ENCODE data around the gene HARBI1.
A peak's percentile ranks its signal among the peaks of the same experiment; 100 is the strongest.

HARBI1 gene
- 9.1 to 13.0 (median 9.8) reads per million in 4 donors for total RNA-seq

- DNase-seq: peak; percentile 83 to 91 (median 88)
These were observed at the start of gene HARBI1, which contains the start of gene ATG13 for GRCh38 chr11:46617134-46617971. Gene HARBI1, minus strand, starts transcription at chr11:46617227. Its CDS starts 990 bp downstream, at chr11:46616237. Gene ATG13, plus strand, starts transcription at chr11:46617553. Its CDS starts 26,739 bp downstream, at chr11:46644292.

- DNase-seq: no peak
These were observed 49.5 kb upstream of the HARBI1 start for GRCh38 chr11:46666516-46666915.

- DNase-seq: no peak
These were observed 48.3 kb upstream of the HARBI1 start for GRCh38 chr11:46665356-46665755.

- DNase-seq: no peak
These were observed 47.6 kb upstream of the HARBI1 start for GRCh38 chr11:46664612-46665011.

- DNase-seq: no peak
These were observed 46.4 kb upstream of the HARBI1 start for GRCh38 chr11:46663277-46663940.

GRCh38 chr11:46662366-46662765 lies 45.3 kb upstream of the HARBI1 start:
- DNase-seq: no peak

GRCh38 chr11:46661836-46662235 lies 44.8 kb upstream of the HARBI1 start:
- DNase-seq: no peak

GRCh38 chr11:46659908-46660307 lies 42.9 kb upstream of the HARBI1 start:
- DNase-seq: no peak

GRCh38 chr11:46658259-46658658 lies 41.2 kb upstream of the HARBI1 start:
- DNase-seq: no peak

- no peak for DNase-seq
These were observed 40.2 kb upstream of the HARBI1 start for GRCh38 chr11:46657186-46657585.

GRCh38 chr11:46655631-46656030 lies 38.6 kb upstream of the HARBI1 start:
- DNase-seq: no peak

GRCh38 chr11:46649180-46649738 lies 32.2 kb upstream of the HARBI1 start:
- DNase-seq: no peak

- no peak for DNase-seq
These were observed 27.0 kb upstream of the HARBI1 start for GRCh38 chr11:46643986-46644385.

GRCh38 chr11:46643531-46643930 lies 26.5 kb upstream of the HARBI1 start:
- no peak for DNase-seq

GRCh38 chr11:46642627-46643335 lies 25.8 kb upstream of the HARBI1 start:
- DNase-seq: no peak

- no peak for DNase-seq
These were observed 24.6 kb upstream of the HARBI1 start for GRCh38 chr11:46641639-46642038.

GRCh38 chr11:46640036-46640788 lies 23.2 kb upstream of the HARBI1 start:
- no peak for DNase-seq

GRCh38 chr11:46639197-46639839 lies 22.3 kb upstream of the HARBI1 start:
- no peak for DNase-seq

GRCh38 chr11:46637546-46637945 lies 20.5 kb upstream of the HARBI1 start:
- DNase-seq: no peak

GRCh38 chr11:46635557-46636139 lies 18.6 kb upstream of the HARBI1 start:
- no peak for DNase-seq

All from T-helper 1 cell (primary cell).